ENCODE results near the gene TAF1C.
"Not testable (repeated sequence)": the region's sequence is repeated elsewhere in the genome, so short reads cannot be mapped to it uniquely, and the experiment has no call there.

The TAF1C gene

GRCh38 chr16:84207251-84207650 lies 20.4 kb upstream of the TAF1C start:
- no peaks in the 10 kb centered on the region for H3K4me1 ChIP-seq (ENCODE audit: control insufficient read depth, insufficient read depth, low read length)
- no peaks in the 10 kb centered on the region for H3K36me3 ChIP-seq (ENCODE audit: control insufficient read depth, insufficient read depth, low read length)
- no peak overlapping the region for H3K4me3 ChIP-seq (ENCODE audit: low read depth, low read length)
- H3K9me3 ChIP-seq (ENCODE audit: control insufficient read depth, insufficient read depth, low read length), result no peaks in the 10 kb centered on the region
- H3K9ac ChIP-seq (ENCODE audit: low read depth, low read length), result no peak overlapping the region
- H3K27me3 ChIP-seq (ENCODE audit: control insufficient read depth, insufficient read depth, low read length), result no peaks in the 10 kb centered on the region

GRCh38 chr16:84205976-84206691 lies 19.3 kb upstream of the TAF1C start:
- H3K9ac ChIP-seq (ENCODE audit: low read depth, low read length), result no peak overlapping the region
- H3K4me1 ChIP-seq (ENCODE audit: control insufficient read depth, insufficient read depth, low read length), result no peaks in the 10 kb centered on the region
- H3K27me3 ChIP-seq (ENCODE audit: control insufficient read depth, insufficient read depth, low read length), result no peaks in the 10 kb centered on the region

GRCh38 chr16:84205123-84205522 lies 18.3 kb upstream of the TAF1C start:
- not testable (repeated sequence) for H3K36me3 ChIP-seq (ENCODE audit: control insufficient read depth, insufficient read depth, low read length); H3K4me1 ChIP-seq (ENCODE audit: control insufficient read depth, insufficient read depth, low read length); H3K9me3 ChIP-seq (ENCODE audit: control insufficient read depth, insufficient read depth, low read length); H3K9ac ChIP-seq (ENCODE audit: low read depth, low read length); H3K27me3 ChIP-seq (ENCODE audit: control insufficient read depth, insufficient read depth, low read length); H3K4me3 ChIP-seq (ENCODE audit: low read depth, low read length)

More at GRCh38 chr16:84205976-84206691, 19.3 kb upstream of the TAF1C start:
- no peaks in the 10 kb centered on the region for H3K36me3 ChIP-seq (ENCODE audit: control insufficient read depth, insufficient read depth, low read length)
- H3K4me3 ChIP-seq (ENCODE audit: low read depth, low read length), result no peak overlapping the region
- no peaks in the 10 kb centered on the region for H3K9me3 ChIP-seq (ENCODE audit: control insufficient read depth, insufficient read depth, low read length)

GRCh38 chr16:84204551-84204950 lies 17.7 kb upstream of the TAF1C start:
- not testable (repeated sequence) for H3K27me3 ChIP-seq (ENCODE audit: control insufficient read depth, insufficient read depth, low read length); H3K4me1 ChIP-seq (ENCODE audit: control insufficient read depth, insufficient read depth, low read length); H3K4me3 ChIP-seq (ENCODE audit: low read depth, low read length); H3K9me3 ChIP-seq (ENCODE audit: control insufficient read depth, insufficient read depth, low read length); H3K9ac ChIP-seq (ENCODE audit: low read depth, low read length); H3K36me3 ChIP-seq (ENCODE audit: control insufficient read depth, insufficient read depth, low read length)

GRCh38 chr16:84199861-84200260 lies 13.0 kb upstream of the TAF1C start:
- no peak overlapping the region for H3K9ac ChIP-seq (ENCODE audit: low read depth, low read length)
- H3K27me3 ChIP-seq (ENCODE audit: control insufficient read depth, insufficient read depth, low read length), result no peaks in the 10 kb centered on the region
- no peak overlapping the region for H3K4me3 ChIP-seq (ENCODE audit: low read depth, low read length)
- no peaks in the 10 kb centered on the region for H3K9me3 ChIP-seq (ENCODE audit: control insufficient read depth, insufficient read depth, low read length)
- H3K36me3 ChIP-seq (ENCODE audit: control insufficient read depth, insufficient read depth, low read length), result no peaks in the 10 kb centered on the region
- no peaks in the 10 kb centered on the region for H3K4me1 ChIP-seq (ENCODE audit: control insufficient read depth, insufficient read depth, low read length)

- H3K4me3 ChIP-seq (ENCODE audit: low read depth, low read length), result no peak overlapping the region
- H3K4me1 ChIP-seq (ENCODE audit: control insufficient read depth, insufficient read depth, low read length), result no peaks in the 10 kb centered on the region
- H3K27me3 ChIP-seq (ENCODE audit: control insufficient read depth, insufficient read depth, low read length), result no peaks in the 10 kb centered on the region
- no peaks in the 10 kb centered on the region for H3K36me3 ChIP-seq (ENCODE audit: control insufficient read depth, insufficient read depth, low read length)
- no peaks in the 10 kb centered on the region for H3K9me3 ChIP-seq (ENCODE audit: control insufficient read depth, insufficient read depth, low read length)
- no peak overlapping the region for H3K9ac ChIP-seq (ENCODE audit: low read depth, low read length)
These were observed 12.2 kb upstream of the TAF1C start for GRCh38 chr16:84199097-84199496.

- H3K36me3 ChIP-seq (ENCODE audit: control insufficient read depth, insufficient read depth, low read length), result no peaks in the 10 kb centered on the region
- H3K9ac ChIP-seq (ENCODE audit: low read depth, low read length), result no peak overlapping the region
- no peaks in the 10 kb centered on the region for H3K4me1 ChIP-seq (ENCODE audit: control insufficient read depth, insufficient read depth, low read length)
- no peaks in the 10 kb centered on the region for H3K27me3 ChIP-seq (ENCODE audit: control insufficient read depth, insufficient read depth, low read length)
- H3K9me3 ChIP-seq (ENCODE audit: control insufficient read depth, insufficient read depth, low read length), result no peaks in the 10 kb centered on the region
- no peak overlapping the region for H3K4me3 ChIP-seq (ENCODE audit: low read depth, low read length)
These were observed 11.5 kb upstream of the TAF1C start for GRCh38 chr16:84198401-84198800.

- Histone ChIP-seq H3K9me3 (ENCODE audit: control insufficient read depth, insufficient read depth, low read length) (no peaks in the 10 kb centered on the region), H3K4me1 (ENCODE audit: control insufficient read depth, insufficient read depth, low read length) (no peaks in the 10 kb centered on the region), H3K27me3 (ENCODE audit: control insufficient read depth, insufficient read depth, low read length) (no peaks in the 10 kb centered on the region), H3K36me3 (ENCODE audit: control insufficient read depth, insufficient read depth, low read length) (no peaks in the 10 kb centered on the region), H3K9ac (ENCODE audit: low read depth, low read length) (no peak overlapping the region), H3K4me3 (ENCODE audit: low read depth, low read length) (no peak overlapping the region)
These were observed 10.7 kb upstream of the TAF1C start for GRCh38 chr16:84197466-84198128.

- Histone ChIP-seq H3K4me1 (ENCODE audit: control insufficient read depth, insufficient read depth, low read length) (no peaks in the 10 kb centered on the region), H3K4me3 (ENCODE audit: low read depth, low read length) (no peak overlapping the region), H3K9me3 (ENCODE audit: control insufficient read depth, insufficient read depth, low read length) (no peaks in the 10 kb centered on the region), H3K27me3 (ENCODE audit: control insufficient read depth, insufficient read depth, low read length) (no peaks in the 10 kb centered on the region), H3K36me3 (ENCODE audit: control insufficient read depth, insufficient read depth, low read length) (no peaks in the 10 kb centered on the region), H3K9ac (ENCODE audit: low read depth, low read length) (no peak overlapping the region)
These were observed 10.0 kb upstream of the TAF1C start for GRCh38 chr16:84196727-84197394.

- no peaks in the 10 kb centered on the region for H3K4me1 ChIP-seq (ENCODE audit: control insufficient read depth, insufficient read depth, low read length)
- no peak overlapping the region for H3K9ac ChIP-seq (ENCODE audit: low read depth, low read length)
- no peaks in the 10 kb centered on the region for H3K27me3 ChIP-seq (ENCODE audit: control insufficient read depth, insufficient read depth, low read length)
- H3K4me3 ChIP-seq (ENCODE audit: low read depth, low read length), result no peak overlapping the region
- H3K9me3 ChIP-seq (ENCODE audit: control insufficient read depth, insufficient read depth, low read length), result no peaks in the 10 kb centered on the region
- no peaks in the 10 kb centered on the region for H3K36me3 ChIP-seq (ENCODE audit: control insufficient read depth, insufficient read depth, low read length)
These were observed 9.2 kb upstream of the TAF1C start for GRCh38 chr16:84196101-84196500.

- no peaks in the 10 kb centered on the region for H3K4me1 ChIP-seq (ENCODE audit: control insufficient read depth, insufficient read depth, low read length)
- H3K36me3 ChIP-seq (ENCODE audit: control insufficient read depth, insufficient read depth, low read length), result no peaks in the 10 kb centered on the region
- no peaks in the 10 kb centered on the region for H3K27me3 ChIP-seq (ENCODE audit: control insufficient read depth, insufficient read depth, low read length)
- H3K9me3 ChIP-seq (ENCODE audit: control insufficient read depth, insufficient read depth, low read length), result no peaks in the 10 kb centered on the region
- no peak overlapping the region for H3K4me3 ChIP-seq (ENCODE audit: low read depth, low read length)
- H3K9ac ChIP-seq (ENCODE audit: low read depth, low read length), result no peak overlapping the region
These were observed 8.6 kb upstream of the TAF1C start for GRCh38 chr16:84195201-84196093.

Data from iPS-15b (cell line).